ENCODE measurements around the gene PKP4. TPM values are rescaled to one million over a fixed set of nuclear protein-coding genes. Genes with fewer than 3 reads are reported as not detected.

PKP4 gene
- total and polyA plus RNA-seq, 9 of the 15 experiments (the other 6 are each of a cell fraction or from before 2014, with no cell fraction given): 24.6 to 99.1 (median 74.0) TPM

DNA sequence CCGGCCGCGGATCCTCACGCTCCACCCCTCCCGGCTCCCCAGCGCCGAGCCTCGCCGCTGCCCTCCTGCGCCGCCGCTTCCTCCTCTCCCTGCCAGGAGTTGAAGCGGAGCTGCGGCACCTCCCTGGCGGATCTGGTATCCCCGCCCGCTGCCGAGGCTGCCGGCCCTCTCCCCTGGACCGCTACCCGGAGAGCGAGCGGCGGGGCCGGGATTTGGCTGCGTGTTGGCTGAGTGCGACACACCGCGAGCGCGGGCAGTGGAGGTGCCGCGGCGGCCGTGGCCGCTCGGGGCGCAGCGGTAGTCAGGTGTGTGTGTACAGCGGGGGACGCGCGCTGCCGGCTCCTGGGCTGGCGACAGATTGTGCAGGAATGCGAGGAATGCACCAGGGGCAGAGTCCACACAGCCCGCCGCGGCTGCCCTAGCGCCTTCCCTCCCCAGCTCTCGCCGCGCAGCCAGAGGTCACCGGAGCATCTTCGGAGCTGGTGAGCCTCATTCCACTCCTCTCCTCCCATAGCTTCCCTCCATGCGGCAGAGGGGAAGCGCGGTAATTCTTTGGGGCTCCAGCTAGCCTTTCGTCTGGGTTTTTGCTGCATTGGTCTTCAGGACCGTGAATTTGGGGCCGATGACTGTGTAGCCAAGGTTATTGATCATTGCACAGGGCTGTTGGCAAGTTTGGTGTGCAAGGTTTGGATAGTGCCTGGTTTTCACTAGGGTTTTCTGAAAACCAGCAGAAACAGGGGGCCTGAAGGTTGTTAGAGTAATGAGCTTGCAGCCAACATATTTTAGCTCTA, 1.3 kb downstream of the PKP4 start (continued):
- TF ChIP-seq, protein P1, sequence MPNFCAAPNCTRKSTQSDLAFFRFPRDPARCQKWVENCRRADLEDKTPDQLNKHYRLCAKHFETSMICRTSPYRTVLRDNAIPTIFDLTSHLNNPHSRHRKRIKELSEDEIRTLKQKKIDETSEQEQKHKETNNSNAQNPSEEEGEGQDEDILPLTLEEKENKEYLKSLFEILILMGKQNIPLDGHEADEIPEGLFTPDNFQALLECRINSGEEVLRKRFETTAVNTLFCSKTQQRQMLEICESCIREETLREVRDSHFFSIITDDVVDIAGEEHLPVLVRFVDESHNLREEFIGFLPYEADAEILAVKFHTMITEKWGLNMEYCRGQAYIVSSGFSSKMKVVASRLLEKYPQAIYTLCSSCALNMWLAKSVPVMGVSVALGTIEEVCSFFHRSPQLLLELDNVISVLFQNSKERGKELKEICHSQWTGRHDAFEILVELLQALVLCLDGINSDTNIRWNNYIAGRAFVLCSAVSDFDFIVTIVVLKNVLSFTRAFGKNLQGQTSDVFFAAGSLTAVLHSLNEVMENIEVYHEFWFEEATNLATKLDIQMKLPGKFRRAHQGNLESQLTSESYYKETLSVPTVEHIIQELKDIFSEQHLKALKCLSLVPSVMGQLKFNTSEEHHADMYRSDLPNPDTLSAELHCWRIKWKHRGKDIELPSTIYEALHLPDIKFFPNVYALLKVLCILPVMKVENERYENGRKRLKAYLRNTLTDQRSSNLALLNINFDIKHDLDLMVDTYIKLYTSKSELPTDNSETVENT (CRISPR knock-in tag; IDR thresholded peaks at IDR 0.05): peak; percentile 50; the same call in 1 of the 2 replicates
- TF ChIP-seq SREBF2 (CRISPR knock-in tag; IDR thresholded peaks at IDR 0.05) (no peak; the same call in 1 of the 2 replicates), ZNF76 (CRISPR knock-in tag; IDR thresholded peaks at IDR 0.05; ENCODE audit: borderline replicate concordance) (no peak), BRCA1 (IDR thresholded peaks at IDR 0.05) (no peak), BRCA1 (CRISPR knock-in tag; IDR thresholded peaks at IDR 0.05) (no peak), HOMEZ (CRISPR knock-in tag; IDR thresholded peaks at IDR 0.05) (no peak), FOXP1 (CRISPR knock-in tag; IDR thresholded peaks at IDR 0.05) (peak; percentile 80; the same call in 1 of the 2 replicates), BDP1 (IDR thresholded peaks at IDR 0.05; ENCODE audit: insufficient read depth, insufficient read length) (no peak), SIN3A (IDR thresholded peaks at IDR 0.05; ENCODE audit: borderline replicate concordance in 2 of 2, control insufficient read depth in 1 of 2, low read depth in 2 of 2, low read length in 2 of 2) (peak in 1 of 2 experiments; percentile 23; a peak in 1 of 4 replicates), SMARCC2 (IDR thresholded peaks at IDR 0.05; ENCODE audit: low read depth) (no peak), ZBTB26 (CRISPR knock-in tag; IDR thresholded peaks at IDR 0.05) (no peak), MTA1 (IDR thresholded peaks at IDR 0.05; ENCODE audit: borderline replicate concordance) (no peak), TAF15 (IDR thresholded peaks at IDR 0.05; ENCODE audit: low read depth, low read length) (no peak), ZSCAN32 (CRISPR knock-in tag; IDR thresholded peaks at IDR 0.05) (no peak), TGIF2 (CRISPR knock-in tag; IDR thresholded peaks at IDR 0.05) (no peak; the same call in none of the 2 replicates), ZFX (CRISPR knock-in tag; IDR thresholded peaks at IDR 0.05) (peak; percentile 80), KDM2B (CRISPR knock-in tag; IDR thresholded peaks at IDR 0.05) (peak; percentile 71)
- TF ChIP-seq, protein P2, sequence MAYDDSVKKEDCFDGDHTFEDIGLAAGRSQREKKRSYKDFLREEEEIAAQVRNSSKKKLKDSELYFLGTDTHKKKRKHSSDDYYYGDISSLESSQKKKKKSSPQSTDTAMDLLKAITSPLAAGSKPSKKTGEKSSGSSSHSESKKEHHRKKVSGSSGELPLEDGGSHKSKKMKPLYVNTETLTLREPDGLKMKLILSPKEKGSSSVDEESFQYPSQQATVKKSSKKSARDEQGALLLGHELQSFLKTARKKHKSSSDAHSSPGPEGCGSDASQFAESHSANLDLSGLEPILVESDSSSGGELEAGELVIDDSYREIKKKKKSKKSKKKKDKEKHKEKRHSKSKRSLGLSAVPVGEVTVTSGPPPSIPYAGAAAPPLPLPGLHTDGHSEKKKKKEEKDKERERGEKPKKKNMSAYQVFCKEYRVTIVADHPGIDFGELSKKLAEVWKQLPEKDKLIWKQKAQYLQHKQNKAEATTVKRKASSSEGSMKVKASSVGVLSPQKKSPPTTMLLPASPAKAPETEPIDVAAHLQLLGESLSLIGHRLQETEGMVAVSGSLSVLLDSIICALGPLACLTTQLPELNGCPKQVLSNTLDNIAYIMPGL (CRISPR knock-in tag; IDR thresholded peaks at IDR 0.05): peak; percentile 52; the same call in 1 of the 2 replicates
